ENCODE data around the gene FKTN.

Gene FKTN

DNA sequence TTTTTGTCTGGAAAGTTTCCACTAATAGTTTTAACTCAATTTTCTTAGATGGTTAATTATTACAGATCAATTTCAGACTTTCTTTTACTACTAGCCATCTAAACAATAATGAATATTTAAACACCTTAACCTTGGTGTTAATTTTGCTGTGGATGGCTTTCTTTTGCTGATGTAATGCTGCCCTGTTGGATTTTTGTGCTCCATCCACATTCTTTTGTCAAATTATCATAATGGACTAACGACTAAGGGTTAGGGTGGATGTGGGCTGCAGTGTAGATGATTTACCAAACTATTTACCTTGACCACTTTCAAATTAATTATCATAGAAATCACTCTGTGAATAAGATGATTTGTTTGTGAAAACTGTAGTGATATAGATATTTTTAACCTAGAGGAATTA lies 120.8 kb downstream of the FKTN start:
- DNase-seq (ENCODE audit: low spot score) = no peak

DNA sequence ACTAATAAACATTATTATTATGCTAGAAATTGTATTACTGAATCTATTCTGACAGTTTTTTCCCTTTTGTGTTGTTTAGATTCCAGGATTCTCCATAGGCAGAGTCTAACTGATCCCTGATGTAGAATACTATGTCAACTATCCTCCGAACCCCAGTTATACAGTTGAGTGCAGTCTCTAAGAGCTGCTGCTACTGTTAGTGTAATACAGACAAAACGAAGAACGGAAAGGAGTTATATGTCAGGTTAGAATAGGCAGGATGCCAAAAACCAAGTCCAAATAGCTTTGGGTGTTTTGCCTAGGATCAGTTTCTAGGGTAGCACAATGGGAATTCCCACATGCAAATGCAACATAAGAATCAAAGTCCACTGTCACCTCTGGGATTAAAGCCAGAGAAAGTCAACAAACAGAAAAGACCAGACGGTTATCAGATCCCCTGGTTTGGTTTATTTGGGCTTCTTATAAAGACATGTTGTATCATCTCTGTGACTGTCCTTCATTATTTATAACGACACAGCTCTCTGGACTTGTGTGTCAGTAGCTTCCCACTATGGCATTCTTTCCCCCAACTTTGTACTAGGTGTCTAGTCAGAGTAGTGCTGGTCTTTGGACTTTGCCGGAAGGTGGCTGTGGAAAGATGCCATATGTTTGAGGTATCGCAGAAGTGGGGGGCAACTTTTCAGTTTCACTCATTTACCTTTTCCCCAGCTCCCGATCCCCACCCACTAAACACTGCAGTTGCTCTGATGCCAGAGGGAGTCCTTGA lies 121.5 kb downstream of the FKTN start:
- no peak for DNase-seq (ENCODE audit: low spot score)

DNA sequence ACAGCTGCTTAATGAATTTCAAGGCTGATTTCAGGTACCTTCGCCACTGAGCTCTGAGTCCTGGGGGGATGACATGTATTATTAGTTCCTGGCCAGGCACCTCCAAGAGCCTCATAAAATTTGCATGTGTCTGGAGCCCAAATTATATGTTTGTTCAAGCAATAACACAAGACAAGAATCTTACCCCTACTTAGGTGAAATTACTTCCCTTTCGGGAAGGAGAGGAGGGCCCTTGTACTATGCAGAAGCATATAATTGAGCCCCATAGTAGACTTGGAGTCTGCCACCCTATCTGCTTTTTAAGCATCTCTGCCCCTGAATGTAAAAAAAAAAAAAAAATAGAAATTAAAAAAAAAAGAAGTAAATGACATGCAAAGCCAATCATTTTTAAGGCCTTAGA lies 123.4 kb downstream of the FKTN start:
- DNase-seq (ENCODE audit: low spot score) = no peak

- DNase-seq (ENCODE audit: low spot score) = no peak
Measured at GRCh38 chr9:105681724-105682123, 123.8 kb downstream of the FKTN start.

DNA sequence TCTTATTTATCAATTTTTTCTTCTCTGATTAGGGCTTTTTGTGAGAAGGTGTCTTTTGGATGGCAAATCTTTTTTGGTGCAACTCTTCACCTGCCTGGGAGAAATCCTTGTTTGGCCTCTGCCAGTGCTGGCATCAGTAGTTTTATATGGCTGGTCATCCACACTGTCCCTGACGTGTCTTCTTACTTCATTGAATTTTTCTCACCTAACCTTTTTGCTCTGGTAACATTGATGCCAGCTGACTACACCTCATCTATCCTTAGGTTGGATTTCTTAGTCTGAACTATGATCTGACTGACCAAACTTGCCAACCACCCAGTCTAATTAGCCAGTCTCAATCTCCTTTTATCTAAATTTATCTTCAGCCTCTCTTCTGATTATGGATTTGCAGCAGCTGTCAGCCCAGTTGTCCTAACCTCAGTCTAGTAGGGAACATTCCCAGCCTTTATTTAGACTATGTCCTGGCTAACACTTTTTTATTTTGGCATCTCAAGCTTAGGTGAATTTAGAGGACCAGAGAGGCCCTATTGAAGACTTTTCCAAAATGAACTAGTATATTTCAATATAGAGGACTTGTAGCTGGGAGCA lies 125.9 kb downstream of the FKTN start:
- no peak for DNase-seq (ENCODE audit: low spot score)

DNA sequence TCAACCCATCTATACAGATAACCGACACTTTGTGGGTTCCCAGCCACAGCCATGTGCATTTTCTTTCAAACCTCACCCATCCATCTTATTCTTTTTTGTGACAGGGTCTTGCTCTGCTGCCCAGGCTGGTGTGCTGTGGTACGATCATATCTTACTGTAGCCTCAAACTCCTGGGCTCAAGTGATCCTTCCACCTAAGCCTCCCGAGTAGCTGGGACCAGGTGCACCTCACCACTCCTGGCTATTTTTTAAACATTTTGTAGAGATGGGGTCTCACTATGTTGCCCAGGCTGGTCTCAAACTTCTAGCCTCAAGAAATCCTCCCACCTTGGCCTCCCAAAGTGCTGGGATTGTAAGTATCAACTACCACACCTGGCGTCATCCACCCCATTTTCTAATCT lies 129.0 kb downstream of the FKTN start:
- DNase-seq (ENCODE audit: low spot score) = no peak
